HepG2 (cell line): ENCODE results near the gene COMMD3.

ENCODE experiments used
- GTF2F1 ChIP-seq: fragments of 150-350 bp; IDR thresholded peaks from 2 replicates; pipeline ENCODE4 v1.6.1; 2014; ENCODE audit warnings: low read length
- PHB2 ChIP-seq: fragments of 450-650 bp; IDR thresholded peaks from 2 replicates; pipeline ENCODE4 v1.6.1; 2018; ENCODE audit not compliant: partially characterized antibody
- REPIN1 ChIP-seq: sonication (generic); formaldehyde crosslinking; IDR thresholded peaks from 2 replicates; pipeline ENCODE4 v1.8.0; 2022; ENCODE audit warnings: missing genetic modification reagents, low read depth, mild to moderate bottlenecking, borderline replicate concordance
- SMC3 ChIP-seq: IDR thresholded peaks from 2 replicates; pipeline ENCODE4 v1.6.1; 2011; ENCODE audit warnings: low read length, improper control_type of control experiment
- ZNF549 ChIP-seq: sonication (generic); formaldehyde crosslinking; IDR thresholded peaks from 2 replicates; pipeline ENCODE4 v1.5.0; 2020; ENCODE audit warnings: missing genetic modification reagents
- ZNF766 ChIP-seq: sonication (generic); formaldehyde crosslinking; IDR thresholded peaks from 2 replicates; pipeline ENCODE4 v1.5.0; 2020; ENCODE audit warnings: missing genetic modification reagents, borderline replicate concordance
- TF ChIP-seq, protein P1 (sequence below), 2 experiments: IDR thresholded peaks; 2 replicates each; pipeline ENCODE4 v1.6.1; 2011 to 2012; ENCODE audit warnings: low read length in 2 of 2, borderline replicate concordance in 1 of 2, low read depth in 1 of 2, mild to moderate bottlenecking in 1 of 2, moderate library complexity in 1 of 2
- TF ChIP-seq, protein P2 (sequence below): sonication (generic); formaldehyde crosslinking; IDR thresholded peaks from 2 replicates; pipeline ENCODE4 v1.5.0; 2020; ENCODE audit warnings: mild to moderate bottlenecking, missing genetic modification reagents, moderate library complexity
- TF ChIP-seq, protein P3 (sequence below): sonication (generic); formaldehyde crosslinking; IDR thresholded peaks from 2 replicates; pipeline ENCODE4 v1.5.0; 2020; ENCODE audit warnings: mild to moderate bottlenecking, missing genetic modification reagents, borderline replicate concordance

DNA sequence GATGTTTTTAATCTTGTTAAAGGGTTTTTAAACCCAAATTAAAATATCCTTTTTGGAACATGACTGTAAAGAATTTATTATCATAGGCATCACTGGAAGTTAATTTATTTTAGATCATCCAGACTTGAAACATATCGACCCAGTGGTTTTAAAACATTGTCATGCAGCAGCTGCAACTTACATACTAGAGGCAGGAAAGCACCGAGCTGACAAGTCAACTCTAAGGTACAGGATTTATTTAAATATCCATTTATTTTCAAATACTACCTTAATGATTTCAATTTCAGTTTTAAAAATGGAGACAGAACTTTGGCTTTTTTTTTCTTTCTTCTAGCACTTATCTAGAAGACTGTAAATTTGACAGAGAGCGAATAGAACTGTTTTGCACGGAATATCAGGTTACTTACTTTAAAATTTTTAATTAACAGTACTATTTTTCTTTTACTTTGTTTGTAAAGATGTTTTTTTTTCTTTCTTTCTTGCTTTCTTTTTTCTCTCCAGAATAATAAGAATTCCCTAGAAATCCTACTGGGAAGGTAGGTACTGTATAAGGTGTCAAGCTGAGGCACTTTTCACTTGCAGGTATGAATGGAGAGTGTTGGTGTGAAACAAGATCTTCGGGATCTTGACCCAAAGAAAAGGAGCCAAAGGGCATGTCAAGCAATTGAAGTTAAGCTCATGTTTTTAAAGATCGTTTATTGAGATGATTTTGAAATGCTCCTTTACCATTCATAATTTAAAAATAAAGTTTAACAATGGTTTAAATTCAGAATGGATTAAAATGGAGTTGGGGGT, 1.8 kb downstream of the COMMD3 start:
- TF ChIP-seq PHB2 = no peak
- no peak for TF ChIP-seq SMC3
- no peak for TF ChIP-seq ZNF766 (CRISPR knock-in tag)
- TF ChIP-seq, protein P1, sequence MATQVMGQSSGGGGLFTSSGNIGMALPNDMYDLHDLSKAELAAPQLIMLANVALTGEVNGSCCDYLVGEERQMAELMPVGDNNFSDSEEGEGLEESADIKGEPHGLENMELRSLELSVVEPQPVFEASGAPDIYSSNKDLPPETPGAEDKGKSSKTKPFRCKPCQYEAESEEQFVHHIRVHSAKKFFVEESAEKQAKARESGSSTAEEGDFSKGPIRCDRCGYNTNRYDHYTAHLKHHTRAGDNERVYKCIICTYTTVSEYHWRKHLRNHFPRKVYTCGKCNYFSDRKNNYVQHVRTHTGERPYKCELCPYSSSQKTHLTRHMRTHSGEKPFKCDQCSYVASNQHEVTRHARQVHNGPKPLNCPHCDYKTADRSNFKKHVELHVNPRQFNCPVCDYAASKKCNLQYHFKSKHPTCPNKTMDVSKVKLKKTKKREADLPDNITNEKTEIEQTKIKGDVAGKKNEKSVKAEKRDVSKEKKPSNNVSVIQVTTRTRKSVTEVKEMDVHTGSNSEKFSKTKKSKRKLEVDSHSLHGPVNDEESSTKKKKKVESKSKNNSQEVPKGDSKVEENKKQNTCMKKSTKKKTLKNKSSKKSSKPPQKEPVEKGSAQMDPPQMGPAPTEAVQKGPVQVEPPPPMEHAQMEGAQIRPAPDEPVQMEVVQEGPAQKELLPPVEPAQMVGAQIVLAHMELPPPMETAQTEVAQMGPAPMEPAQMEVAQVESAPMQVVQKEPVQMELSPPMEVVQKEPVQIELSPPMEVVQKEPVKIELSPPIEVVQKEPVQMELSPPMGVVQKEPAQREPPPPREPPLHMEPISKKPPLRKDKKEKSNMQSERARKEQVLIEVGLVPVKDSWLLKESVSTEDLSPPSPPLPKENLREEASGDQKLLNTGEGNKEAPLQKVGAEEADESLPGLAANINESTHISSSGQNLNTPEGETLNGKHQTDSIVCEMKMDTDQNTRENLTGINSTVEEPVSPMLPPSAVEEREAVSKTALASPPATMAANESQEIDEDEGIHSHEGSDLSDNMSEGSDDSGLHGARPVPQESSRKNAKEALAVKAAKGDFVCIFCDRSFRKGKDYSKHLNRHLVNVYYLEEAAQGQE (IDR thresholded peaks at IDR 0.05; ENCODE audit: borderline replicate concordance in 1 of 2, low read depth in 1 of 2, low read length in 2 of 2) = no peak
- TF ChIP-seq, protein P2, sequence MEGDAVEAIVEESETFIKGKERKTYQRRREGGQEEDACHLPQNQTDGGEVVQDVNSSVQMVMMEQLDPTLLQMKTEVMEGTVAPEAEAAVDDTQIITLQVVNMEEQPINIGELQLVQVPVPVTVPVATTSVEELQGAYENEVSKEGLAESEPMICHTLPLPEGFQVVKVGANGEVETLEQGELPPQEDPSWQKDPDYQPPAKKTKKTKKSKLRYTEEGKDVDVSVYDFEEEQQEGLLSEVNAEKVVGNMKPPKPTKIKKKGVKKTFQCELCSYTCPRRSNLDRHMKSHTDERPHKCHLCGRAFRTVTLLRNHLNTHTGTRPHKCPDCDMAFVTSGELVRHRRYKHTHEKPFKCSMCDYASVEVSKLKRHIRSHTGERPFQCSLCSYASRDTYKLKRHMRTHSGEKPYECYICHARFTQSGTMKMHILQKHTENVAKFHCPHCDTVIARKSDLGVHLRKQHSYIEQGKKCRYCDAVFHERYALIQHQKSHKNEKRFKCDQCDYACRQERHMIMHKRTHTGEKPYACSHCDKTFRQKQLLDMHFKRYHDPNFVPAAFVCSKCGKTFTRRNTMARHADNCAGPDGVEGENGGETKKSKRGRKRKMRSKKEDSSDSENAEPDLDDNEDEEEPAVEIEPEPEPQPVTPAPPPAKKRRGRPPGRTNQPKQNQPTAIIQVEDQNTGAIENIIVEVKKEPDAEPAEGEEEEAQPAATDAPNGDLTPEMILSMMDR = no peak
- TF ChIP-seq, protein P3, sequence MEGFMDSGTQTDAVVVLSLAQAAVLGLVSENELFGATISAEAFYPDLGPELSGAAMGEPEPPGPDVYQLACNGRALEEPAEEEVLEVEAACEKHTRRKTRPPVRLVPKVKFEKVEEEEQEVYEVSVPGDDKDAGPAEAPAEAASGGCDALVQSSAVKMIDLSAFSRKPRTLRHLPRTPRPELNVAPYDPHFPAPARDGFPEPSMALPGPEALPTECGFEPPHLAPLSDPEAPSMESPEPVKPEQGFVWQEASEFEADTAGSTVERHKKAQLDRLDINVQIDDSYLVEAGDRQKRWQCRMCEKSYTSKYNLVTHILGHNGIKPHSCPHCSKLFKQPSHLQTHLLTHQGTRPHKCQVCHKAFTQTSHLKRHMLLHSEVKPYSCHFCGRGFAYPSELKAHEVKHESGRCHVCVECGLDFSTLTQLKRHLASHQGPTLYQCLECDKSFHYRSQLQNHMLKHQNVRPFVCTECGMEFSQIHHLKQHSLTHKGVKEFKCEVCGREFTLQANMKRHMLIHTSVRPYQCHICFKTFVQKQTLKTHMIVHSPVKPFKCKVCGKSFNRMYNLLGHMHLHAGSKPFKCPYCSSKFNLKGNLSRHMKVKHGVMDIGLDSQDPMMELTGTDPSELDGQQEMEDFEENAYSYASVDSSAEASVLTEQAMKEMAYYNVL (CRISPR knock-in tag) = no peak
- TF ChIP-seq ZNF549 = no peak
- no peak for TF ChIP-seq REPIN1 (CRISPR knock-in tag)
- no peak for TF ChIP-seq GTF2F1
